Brain microvascular endothelial cell (primary cell): ENCODE data around the gene POU2AF1.
"Not testable (repeated sequence)": the region's sequence is repeated elsewhere in the genome, so short reads cannot be mapped to it uniquely, and the experiment has no call there.

ENCODE experiments used
- DNase-seq: peaks from one replicate; pipeline ENCODE4 v3.0.0-alpha.2; 2020
- H3K27ac ChIP-seq: fragments of 250-450 bp; sonication (Bioruptor Pico); 2 replicates; pipeline ENCODE4 v1.5.1; 2020; ENCODE audit warnings: mild to moderate bottlenecking, moderate library complexity
- H3K27me3 ChIP-seq: fragments of 250-450 bp; sonication (Bioruptor Pico); replicated peaks from 2 replicates; pipeline ENCODE4 v1.5.1; 2020; ENCODE audit warnings: mild to moderate bottlenecking
- H3K36me3 ChIP-seq: fragments of 250-450 bp; sonication (Bioruptor Pico); replicated peaks from 2 replicates; pipeline ENCODE4 v1.5.1; 2020; ENCODE audit warnings: mild to moderate bottlenecking
- H3K4me3 ChIP-seq: 2 replicates; pipeline ENCODE4 v1.5.1; 2011; ENCODE audit warnings: low read depth, mild to moderate bottlenecking, control low read depth, low read length, moderate library complexity
- CTCF ChIP-seq: IDR thresholded peaks from 2 replicates; pipeline ENCODE4 v1.5.1; 2011; ENCODE audit warnings: low read depth, mild to moderate bottlenecking, moderate library complexity, low read length, control low read depth, inconsistent platforms; ENCODE audit errors: missing control alignments
- in situ Hi-C: cut with HindIII; loops from 2 replicates; pipeline ENCODE4 v1.10.0; 2017; ENCODE audit warnings: low sequenced_read_pairs, low pct_ligation_motif_present

POU2AF1 gene

GRCh38 chr11:111395749-111396148, 16.7 kb upstream of the POU2AF1 start:
- no peak for TF ChIP-seq CTCF
- H3K27me3 ChIP-seq: no peaks in the 10 kb centered on the region
- in situ Hi-C loops: no loop called here
- H3K27ac ChIP-seq: no peak overlapping the region
- H3K4me3 ChIP-seq: no peak overlapping the region
- H3K36me3 ChIP-seq: no peaks in the 10 kb centered on the region
- DNase-seq: no peak

GRCh38 chr11:111395081-111395480, 16.0 kb upstream of the POU2AF1 start:
- H3K36me3 ChIP-seq: no peaks in the 10 kb centered on the region
- no peaks in the 10 kb centered on the region for H3K27me3 ChIP-seq
- H3K4me3 ChIP-seq: no peak overlapping the region
- in situ Hi-C loops: no loop called here
- no peak for TF ChIP-seq CTCF
- no peak for DNase-seq
- H3K27ac ChIP-seq: no peak overlapping the region

- in situ Hi-C loops, DNase-seq, H3K27ac ChIP-seq, H3K27me3 ChIP-seq, H3K36me3 ChIP-seq, H3K4me3 ChIP-seq: not testable (repeated sequence)
Observed at GRCh38 chr11:111394147-111394546, 15.1 kb upstream of the POU2AF1 start.

GRCh38 chr11:111393585-111393984, 14.5 kb upstream of the POU2AF1 start:
- Histone ChIP-seq H3K4me3 (no peak overlapping the region), H3K27me3 (no peaks in the 10 kb centered on the region), H3K36me3 (no peaks in the 10 kb centered on the region), H3K27ac (no peak overlapping the region)
- TF ChIP-seq CTCF: no peak
- no peak for DNase-seq
- in situ Hi-C loops: no loop called here

- H3K36me3 ChIP-seq: no peaks in the 10 kb centered on the region
- H3K4me3 ChIP-seq: no peak overlapping the region
- H3K27ac ChIP-seq: no peak overlapping the region
- no peaks in the 10 kb centered on the region for H3K27me3 ChIP-seq
- in situ Hi-C loops: no loop called here
- no peak for DNase-seq
- TF ChIP-seq CTCF: no peak
Observed at GRCh38 chr11:111393096-111393495, 14.0 kb upstream of the POU2AF1 start.

GRCh38 chr11:111392552-111392951, 13.5 kb upstream of the POU2AF1 start:
- Histone ChIP-seq H3K36me3 (no peaks in the 10 kb centered on the region), H3K27me3 (no peaks in the 10 kb centered on the region), H3K27ac (no peak overlapping the region), H3K4me3 (no peak overlapping the region)
- no peak for TF ChIP-seq CTCF
- in situ Hi-C loops: no loop called here
- DNase-seq: no peak
